ENCODE data around the gene MYH6. TPM values are rescaled to one million over a fixed set of nuclear protein-coding genes. Genes with fewer than 3 reads are reported as not detected.

The MYH6 gene
- total RNA-seq, 1 experiment from 2014 or later = not detected

Small RNA genes within 50 kb of the gene (small RNA-seq; reads per million reads assigned to genes)
- 0 reads per million in 2 experiments for gene MIR208A
- 0 reads per million in 2 experiments for gene MIR208B

Other genes starting within 250 kb of the MYH6 start
- 27.8 and 30.8 TPM in 2 replicates for gene SLC7A8, start 224.6 kb downstream of the MYH6 start, total RNA-seq (2014; rRNA removed; shearing (Covaris generic))
- not detected in 2 replicates for gene RNF212B, start 170.3 kb downstream of the MYH6 start, total RNA-seq (2014; rRNA removed; shearing (Covaris generic))
- 12.8 TPM in 2 replicates for gene HOMEZ, start 122.1 kb downstream of the MYH6 start, total RNA-seq (2014; rRNA removed; shearing (Covaris generic))
- 3.6 and 3.9 TPM in 2 replicates for gene PPP1R3E, start 105.4 kb downstream of the MYH6 start, total RNA-seq (2014; rRNA removed; shearing (Covaris generic))
- 19.1 and 20.9 TPM in 2 replicates for gene BCL2L2, start 101.4 kb downstream of the MYH6 start, total RNA-seq (2014; rRNA removed; shearing (Covaris generic))
- 45.9 and 50.8 TPM in 2 replicates for gene PABPN1, start 86.8 kb downstream of the MYH6 start, total RNA-seq (2014; rRNA removed; shearing (Covaris generic))
- 9.5 and 10.7 TPM in 2 replicates for gene SLC22A17, start 55.4 kb downstream of the MYH6 start, total RNA-seq (2014; rRNA removed; shearing (Covaris generic))
- gene EFS, start 43.1 kb downstream of the MYH6 start, total RNA-seq (2014; rRNA removed; shearing (Covaris generic)) = not detected in 2 replicates
- gene IL25, start 35.5 kb downstream of the MYH6 start, total RNA-seq (2014; rRNA removed; shearing (Covaris generic)) = not detected in 2 replicates
- gene CMTM5, start 31.2 kb downstream of the MYH6 start, total RNA-seq (2014; rRNA removed; shearing (Covaris generic)) = not detected in 2 replicates
- 0.05 TPM in 1 of 2 replicates, not detected in the other for gene MYH7, start 27.4 kb upstream of the MYH6 start, total RNA-seq (2014; rRNA removed; shearing (Covaris generic))
- gene NGDN, start 61.4 kb upstream of the MYH6 start, total RNA-seq (2014; rRNA removed; shearing (Covaris generic)) = 61.6 and 63.6 TPM in 2 replicates
- gene ZFHX2, start 143.5 kb upstream of the MYH6 start, total RNA-seq (2014; rRNA removed; shearing (Covaris generic)) = not detected in 2 replicates
- 9.5 and 11.9 TPM in 2 replicates for gene THTPA, start 148.0 kb upstream of the MYH6 start, total RNA-seq (2014; rRNA removed; shearing (Covaris generic))
- gene AP1G2, start 159.5 kb upstream of the MYH6 start, total RNA-seq (2014; rRNA removed; shearing (Covaris generic)) = 13.0 and 14.9 TPM in 2 replicates
- not detected in 2 replicates for gene JPH4, start 170.5 kb upstream of the MYH6 start, total RNA-seq (2014; rRNA removed; shearing (Covaris generic))
- 0.42 and 1.5 TPM in 2 replicates for gene DHRS2, start 228.1 kb upstream of the MYH6 start, total RNA-seq (2014; rRNA removed; shearing (Covaris generic))

Data from SK-MEL-5 (cell line).